GM23248 (cell line): Measurements from ENCODE around the gene ANKRD53.

Experiments used
- EZH2 ChIP-seq: fragments of 200-600 bp; sonication (generic); IDR thresholded peaks from 2 replicates; pipeline ENCODE4 v1.6.1; 2018; ENCODE audit warnings: antibody characterized with exemption, mild to moderate bottlenecking; ENCODE audit not compliant: insufficient read depth, poor library complexity, severe bottlenecking
- EZH2phosphoT487 ChIP-seq: fragments of 200-600 bp; sonication (generic); IDR thresholded peaks from 2 replicates; pipeline ENCODE4 v1.6.1; 2018; ENCODE audit warnings: antibody characterized with exemption, moderate library complexity, mild to moderate bottlenecking, low read depth; ENCODE audit not compliant: insufficient read depth

DNA sequence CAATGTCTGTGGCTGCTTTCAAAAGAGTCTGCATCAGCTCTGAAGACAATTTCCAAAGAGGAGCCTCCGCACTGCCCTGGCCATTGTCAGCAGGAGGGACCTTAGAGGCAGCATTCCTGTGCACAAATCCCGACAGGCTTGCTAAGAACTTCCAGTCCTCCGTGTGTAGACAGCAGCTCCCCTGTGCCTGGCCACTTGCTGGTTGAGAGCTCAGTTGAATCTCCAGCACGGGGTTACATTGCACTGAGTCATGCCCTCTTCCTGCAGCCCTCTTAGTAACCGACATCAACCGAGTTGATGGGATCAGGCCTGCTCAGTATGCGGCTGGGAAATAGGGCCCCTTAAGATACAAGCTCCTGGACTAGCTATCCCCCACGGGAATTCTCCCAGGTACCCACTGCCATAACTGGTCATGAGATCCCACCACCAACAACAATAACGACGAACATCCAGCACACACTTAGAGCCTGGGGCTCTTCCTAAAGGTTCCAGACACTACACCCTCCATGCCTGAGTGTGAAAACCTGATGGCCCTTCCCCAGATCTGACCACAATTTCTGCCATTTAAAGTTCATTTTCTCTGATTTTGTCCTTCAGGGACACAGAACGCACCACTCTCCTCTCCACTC lies 30.8 kb upstream of the ANKRD53 start:
- TF ChIP-seq EZH2, result no peak
- TF ChIP-seq EZH2phosphoT487, result no peak
